Osteocyte (in vitro differentiated cells): Measurements from ENCODE around the gene DNAL4. TPM values are rescaled to one million over a fixed set of nuclear protein-coding genes. Genes with fewer than 3 reads are reported as not detected.

Experiments used
- DNase-seq: peaks from one replicate; pipeline ENCODE4 v3.0.0; 2021; ENCODE audit warnings: mixed read lengths; ENCODE audit not compliant: unreplicated experiment; ENCODE audit errors: extremely low spot score
- H3K27ac Mint-ChIP-seq: one replicate; pipeline ENCODE4 v1.8.0; 2021; ENCODE audit warnings: mild to moderate bottlenecking, mixed read lengths; ENCODE audit not compliant: unreplicated experiment
- H3K27me3 Mint-ChIP-seq: one replicate; pipeline ENCODE4 v1.8.0; 2021; ENCODE audit warnings: mixed read lengths; ENCODE audit not compliant: unreplicated experiment
- H3K36me3 Mint-ChIP-seq: one replicate; pipeline ENCODE4 v1.8.0; 2021; ENCODE audit warnings: mixed read lengths; ENCODE audit not compliant: unreplicated experiment
- H3K4me1 Mint-ChIP-seq: one replicate; pipeline ENCODE4 v1.8.0; 2021; ENCODE audit warnings: mixed read lengths; ENCODE audit not compliant: unreplicated experiment
- H3K4me3 Mint-ChIP-seq: one replicate; pipeline ENCODE4 v1.8.0; 2021; ENCODE audit warnings: mild to moderate bottlenecking, moderate library complexity, mixed read lengths; ENCODE audit not compliant: unreplicated experiment
- H3K9me3 Mint-ChIP-seq: one replicate; pipeline ENCODE4 v1.8.0; 2021; ENCODE audit warnings: mixed read lengths; ENCODE audit not compliant: unreplicated experiment
- CTCF ChIP-seq: fragments of 200-600 bp; sonication (generic); IDR thresholded peaks from 2 replicates; pipeline ENCODE4 v1.5.0; 2021; ENCODE audit warnings: antibody characterized with exemption, mild to moderate bottlenecking, moderate library complexity
- total RNA-seq: library from RNA; stranded (reverse); gene quantifications from 2 replicates; pipeline ENCODE4 v1.2.1, GENCODE V29; 2021

DNAL4 gene
- total RNA-seq, 1 donor from 2014 or later = 17.0 TPM

DNA sequence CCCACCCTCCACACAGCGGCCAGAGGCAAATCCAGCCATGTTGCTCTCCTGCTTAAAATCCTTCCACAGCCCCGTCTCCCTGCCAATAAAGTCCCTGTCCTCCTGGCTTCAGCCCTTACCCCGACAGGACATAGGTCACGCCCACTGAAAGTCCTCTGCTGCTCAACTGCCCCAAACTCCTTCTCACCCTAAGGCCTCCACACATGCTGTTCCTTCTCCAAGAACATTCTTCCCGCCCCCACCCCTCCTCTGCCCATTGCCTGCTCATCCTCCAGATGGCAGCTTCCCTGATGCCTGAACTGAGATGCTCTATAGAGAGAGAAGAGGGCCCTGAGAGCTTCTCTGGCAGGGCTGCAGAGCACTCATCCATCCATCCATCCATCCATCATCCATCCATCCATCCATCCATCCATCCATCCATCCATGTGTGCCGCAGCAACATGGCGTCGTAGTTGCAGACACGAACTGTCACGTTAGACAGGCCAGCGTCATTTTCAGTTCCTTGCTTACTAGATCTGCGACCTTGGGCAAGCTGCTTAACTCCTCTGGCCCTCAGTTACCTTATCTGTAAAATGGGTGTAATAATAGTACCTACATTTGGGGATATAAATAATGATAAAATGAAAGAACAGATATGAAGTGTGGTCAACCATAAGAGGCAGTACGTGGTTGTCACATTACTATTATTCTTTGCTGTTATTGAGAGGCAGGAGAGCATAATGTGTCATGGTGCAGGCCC is 40.4 kb upstream of the DNAL4 start:
- no peak overlapping the region for H3K4me3 Mint-ChIP-seq
- H3K27me3 Mint-ChIP-seq = peaks cover 20% of the 10 kb centered on the region
- H3K4me1 Mint-ChIP-seq = no peaks in the 10 kb centered on the region
- DNase-seq = no peak
- no peak overlapping the region for H3K27ac Mint-ChIP-seq
- no peak for TF ChIP-seq CTCF
- no peaks in the 10 kb centered on the region for H3K36me3 Mint-ChIP-seq
- H3K9me3 Mint-ChIP-seq = no peaks in the 10 kb centered on the region

DNA sequence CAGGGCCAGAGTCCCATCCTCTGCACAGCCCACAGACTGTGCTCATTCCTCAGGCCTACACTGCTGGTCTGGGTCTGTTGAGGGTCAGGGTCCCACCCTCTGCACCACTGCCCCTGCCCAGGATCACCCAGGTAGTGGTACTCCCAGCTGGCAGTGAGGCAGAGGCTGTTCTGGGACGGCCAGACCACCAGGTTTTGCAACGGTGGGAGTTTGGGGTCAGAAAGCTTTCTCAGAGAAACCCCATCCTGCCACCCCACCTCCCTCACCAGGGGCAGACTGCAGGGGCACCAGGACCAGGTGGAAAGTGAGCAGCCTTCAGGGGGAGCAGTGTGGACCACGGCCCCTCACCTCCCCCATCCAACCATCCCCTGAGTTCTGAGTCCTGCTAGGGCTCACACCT is 39.1 kb upstream of the DNAL4 start:
- no peak for TF ChIP-seq CTCF
- Mint-ChIP-seq H3K36me3 (no peaks in the 10 kb centered on the region), H3K27ac (no peak overlapping the region), H3K4me3 (no peak overlapping the region), H3K9me3 (no peaks in the 10 kb centered on the region), H3K4me1 (no peaks in the 10 kb centered on the region), H3K27me3 (peaks cover 15% of the 10 kb centered on the region)
- DNase-seq = no peak

DNA sequence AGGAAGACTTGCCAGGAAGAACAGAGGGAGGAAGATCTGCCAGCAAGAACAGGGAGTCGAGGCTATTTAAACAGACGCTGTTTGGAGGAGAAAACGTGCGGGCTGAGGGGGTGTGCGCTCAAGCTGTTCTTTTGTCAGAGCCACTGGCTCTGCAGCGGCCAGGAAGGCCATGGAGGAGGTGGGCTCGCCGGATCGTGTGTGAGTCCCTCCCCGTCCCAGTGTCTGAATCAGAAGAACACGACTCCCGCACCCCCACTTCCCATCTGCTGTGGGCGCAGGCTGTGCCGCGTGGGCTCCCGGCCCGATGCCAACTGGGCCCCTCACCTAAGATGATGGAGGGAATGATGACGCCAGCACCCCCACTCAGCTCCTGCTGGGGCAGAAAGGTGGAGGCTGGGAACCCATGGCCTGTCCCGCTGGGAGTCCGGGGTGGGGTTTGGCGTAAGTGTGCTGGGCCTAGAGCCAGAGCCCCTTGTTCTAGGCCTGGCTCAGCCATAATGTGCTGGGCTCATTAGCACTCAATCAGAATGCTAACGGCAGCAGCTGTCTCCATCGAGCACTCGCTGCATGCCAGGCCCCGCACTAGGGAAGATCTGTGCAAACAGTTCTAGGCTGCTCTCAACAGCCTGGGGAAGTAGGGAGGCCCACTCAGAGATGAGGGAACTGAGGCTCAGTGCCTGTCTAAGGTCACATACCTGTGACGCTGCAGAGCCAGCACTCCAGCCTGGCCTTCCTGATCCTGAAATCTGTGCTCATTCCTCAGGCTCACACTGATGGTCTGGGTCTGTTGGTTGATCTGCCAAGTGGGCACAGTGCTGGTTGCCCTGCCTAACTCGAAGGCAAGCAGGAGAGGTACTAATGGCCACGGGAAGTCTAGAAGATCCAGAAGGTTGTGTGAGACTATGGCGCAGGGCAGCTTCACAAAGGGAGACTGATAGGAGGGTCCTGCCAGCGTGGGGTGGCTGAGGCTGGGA is 38.3 kb upstream of the DNAL4 start:
- no peak for DNase-seq
- H3K9me3 Mint-ChIP-seq = no peaks in the 10 kb centered on the region
- TF ChIP-seq CTCF = no peak
- no peaks in the 10 kb centered on the region for H3K4me1 Mint-ChIP-seq
- no peaks in the 10 kb centered on the region for H3K36me3 Mint-ChIP-seq
- peaks cover 14% of the 10 kb centered on the region for H3K27me3 Mint-ChIP-seq
- no peak overlapping the region for H3K27ac Mint-ChIP-seq
- H3K4me3 Mint-ChIP-seq = no peak overlapping the region

GRCh38 chr22:38831166-38831945 is 37.4 kb upstream of the DNAL4 start:
- no peaks in the 10 kb centered on the region for H3K4me1 Mint-ChIP-seq
- H3K36me3 Mint-ChIP-seq = no peaks in the 10 kb centered on the region
- peaks cover 12% of the 10 kb centered on the region for H3K27me3 Mint-ChIP-seq
- H3K4me3 Mint-ChIP-seq = no peak overlapping the region
- TF ChIP-seq CTCF = no peak
- no peak overlapping the region for H3K27ac Mint-ChIP-seq
- H3K9me3 Mint-ChIP-seq = no peaks in the 10 kb centered on the region
- DNase-seq = no peak
